ENCODE measurements around the gene SPIRE2. TPM values are rescaled to one million over a fixed set of nuclear protein-coding genes. Genes with fewer than 3 reads are reported as not detected.

The SPIRE2 gene
- total and polyA plus RNA-seq, 2 of the 13 experiments (the other 11 are each of a cell fraction or from before 2014, with no cell fraction given): 13.3 to 37.5 TPM

- no peak for TF ChIP-seq ZNF646 (CRISPR knock-in tag; IDR thresholded peaks at IDR 0.05)
- peak; percentile 66 for TF ChIP-seq ZMYM2 (CRISPR knock-in tag; IDR thresholded peaks at IDR 0.05)
- TF ChIP-seq HES4 (CRISPR knock-in tag; IDR thresholded peaks at IDR 0.05; ENCODE audit: borderline replicate concordance): peak; percentile 64
- TF ChIP-seq SMYD3 (CRISPR knock-in tag; IDR thresholded peaks at IDR 0.05): peak; percentile 86; the same call in 1 of the 2 replicates
- peak; percentile 62; the same call in 1 of the 2 replicates for TF ChIP-seq GPN1 (CRISPR knock-in tag; IDR thresholded peaks at IDR 0.05; ENCODE audit: borderline replicate concordance)
- peak; percentile 59 for TF ChIP-seq ZNF768 (CRISPR knock-in tag; IDR thresholded peaks at IDR 0.05)
- peak; percentile 97 for TF ChIP-seq ZNF280B (CRISPR knock-in tag; IDR thresholded peaks at IDR 0.05; ENCODE audit: borderline replicate concordance)
- TF ChIP-seq ZNF878 (CRISPR knock-in tag; IDR thresholded peaks at IDR 0.05): peak; percentile 74; the same call in 1 of the 2 replicates
- peak; percentile 73 for TF ChIP-seq SKI (IDR thresholded peaks at IDR 0.05; ENCODE audit: partially characterized antibody)
- TF ChIP-seq FOXO4 (CRISPR knock-in tag; conservative IDR thresholded peaks at IDR 0.05): 0 out of 2 replicates have a peak, but pooled peaks have one; percentile 85
- TF ChIP-seq ZNF510 (CRISPR knock-in tag; IDR thresholded peaks at IDR 0.05; ENCODE audit: low read depth): no peak; the same call in none of the 2 replicates
- no peak for TF ChIP-seq ZNF619 (CRISPR knock-in tag; IDR thresholded peaks at IDR 0.05)
- no peak for TF ChIP-seq RFX1 (IDR thresholded peaks at IDR 0.05)
- peak; percentile 39; the same call in 1 of the 2 replicates for TF ChIP-seq ONECUT2 (CRISPR knock-in tag; IDR thresholded peaks at IDR 0.05)
- TF ChIP-seq THAP8 (CRISPR knock-in tag; IDR thresholded peaks at IDR 0.05; ENCODE audit: borderline replicate concordance): peak; percentile 96
- no peak for TF ChIP-seq KDM1A (CRISPR knock-in tag; IDR thresholded peaks at IDR 0.05)
Observed at GRCh38 chr16:89873109-89873971, 45.1 kb downstream of the SPIRE2 start, which contains the start of gene TCF25 (continued).

Measured in HepG2 (cell line).